ENCODE data around the gene PIAS4.

Gene PIAS4

GRCh38 chr19:4087787-4088679, 80.5 kb downstream of the PIAS4 start:
- H3K4me3 ChIP-seq (ENCODE audit: low read length in 2 of 2), result no peak overlapping the region
- H3K27ac ChIP-seq (ENCODE audit: low read length), result no peak overlapping the region
- H3K9ac ChIP-seq (ENCODE audit: low read length in 2 of 2), result no peak overlapping the region
- peaks cover 3% of the 10 kb centered on the region for H3K4me1 ChIP-seq (ENCODE audit: control insufficient read depth, insufficient read depth, low read length)
- peaks cover 6 to 9% of the 10 kb centered on the region in 2 donors for H3K36me3 ChIP-seq (ENCODE audit: control insufficient read depth in 2 of 2, insufficient read depth in 2 of 2, low read length in 2 of 2)
- H3K9me3 ChIP-seq (ENCODE audit: control insufficient read depth in 2 of 2, low read length in 2 of 2), result no peaks in the 10 kb centered on the region
- H3K27me3 ChIP-seq (ENCODE audit: control insufficient read depth in 1 of 2, insufficient read depth in 2 of 2, low read length in 2 of 2), result no peaks in the 10 kb centered on the region

GRCh38 chr19:4088975-4089374, 81.4 kb downstream of the PIAS4 start:
- H3K27me3 ChIP-seq (ENCODE audit: control insufficient read depth in 1 of 2, insufficient read depth in 2 of 2, low read length in 2 of 2), result no peaks in the 10 kb centered on the region
- H3K27ac ChIP-seq (ENCODE audit: low read length), result no peak overlapping the region
- peaks cover 10 to 14% of the 10 kb centered on the region in 2 donors for H3K36me3 ChIP-seq (ENCODE audit: control insufficient read depth in 2 of 2, insufficient read depth in 2 of 2, low read length in 2 of 2)
- no peaks in the 10 kb centered on the region for H3K4me1 ChIP-seq (ENCODE audit: control insufficient read depth, insufficient read depth, low read length)
- H3K4me3 ChIP-seq (ENCODE audit: low read length in 2 of 2), result no peak overlapping the region
- no peaks in the 10 kb centered on the region for H3K9me3 ChIP-seq (ENCODE audit: control insufficient read depth in 2 of 2, low read length in 2 of 2)
- H3K9ac ChIP-seq (ENCODE audit: low read length in 2 of 2), result no peak overlapping the region

Data from stomach smooth muscle (tissue), 2 donors.